ENCODE results near the gene MRPL16.
"Not testable (repeated sequence)": the region's sequence is repeated elsewhere in the genome, so short reads cannot be mapped to it uniquely, and the experiment has no call there.

MRPL16 gene

DNA sequence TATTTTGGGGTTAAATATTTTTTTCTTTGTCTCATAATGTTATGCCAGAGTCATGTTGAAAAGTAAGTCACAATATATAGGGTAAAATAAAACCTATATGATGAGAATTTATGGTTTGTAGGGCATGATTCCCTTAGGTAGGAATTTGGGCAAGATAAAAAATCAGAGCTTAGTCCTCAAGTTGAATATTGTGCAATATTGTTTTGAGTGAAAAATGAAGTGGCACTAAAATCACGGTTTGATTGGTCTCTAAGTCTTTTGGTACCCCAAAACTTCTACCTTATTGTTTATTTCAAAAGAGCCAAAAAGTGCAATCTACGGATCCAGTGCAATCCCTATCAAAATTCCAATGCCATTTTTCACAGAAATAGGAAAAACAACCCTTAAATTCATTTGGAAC is 1.6 kb upstream of the MRPL16 start:
- no peak for DNase-seq (ENCODE audit: low spot score)

DNA sequence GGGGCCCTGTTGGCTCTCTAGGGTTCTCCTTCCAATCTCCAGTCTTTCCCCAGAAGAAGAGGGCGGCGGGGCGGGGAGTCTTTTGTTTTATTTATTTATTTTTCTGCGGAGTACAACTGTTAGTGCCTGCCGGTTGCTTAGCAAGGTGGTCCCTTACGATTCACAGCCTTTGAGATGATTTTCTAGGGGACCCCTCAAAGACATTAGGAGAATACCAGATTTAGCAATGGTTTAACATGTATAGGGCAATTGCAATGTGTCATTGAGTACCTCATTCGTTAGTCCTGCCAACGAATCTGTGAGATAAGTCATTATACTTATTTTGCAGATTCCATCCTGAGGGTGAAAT is 307 bp upstream of the MRPL16 start:
- DNase-seq (ENCODE audit: low spot score): no peak

DNA sequence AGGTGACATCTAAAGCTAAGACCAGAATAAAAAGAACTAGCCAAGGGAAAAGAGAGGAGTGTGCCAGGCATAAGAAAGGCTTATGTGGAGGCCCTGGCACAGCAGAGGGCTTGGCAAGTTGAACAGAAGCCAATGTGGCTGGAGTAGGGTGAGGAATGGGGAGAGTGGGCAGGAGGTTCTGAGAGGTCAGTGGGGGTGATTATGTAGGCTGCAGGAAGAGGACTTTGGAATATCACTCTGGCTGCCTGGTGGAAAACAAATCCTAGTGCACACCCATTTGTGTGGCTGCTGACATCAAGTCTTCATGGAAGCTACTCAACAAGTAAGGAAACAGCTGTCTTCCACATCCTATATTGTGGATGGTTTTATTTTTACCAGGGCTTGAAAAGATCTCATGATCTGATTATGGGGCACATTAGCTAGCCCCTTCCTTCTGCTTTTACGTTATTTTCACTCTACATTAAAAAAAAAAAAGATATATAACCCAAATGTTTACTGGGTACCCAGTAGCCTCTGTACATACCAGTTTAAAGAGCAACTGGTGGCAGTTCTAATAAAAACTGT is 3.4 kb downstream of the MRPL16 start:
- DNase-seq (ENCODE audit: low spot score): no peak

- no peak for DNase-seq (ENCODE audit: low spot score)
Observed at GRCh38 chr11:59804061-59804460, 6.5 kb downstream of the MRPL16 start.

- no peak for DNase-seq (ENCODE audit: low spot score)
Observed at GRCh38 chr11:59802639-59803176, 7.9 kb downstream of the MRPL16 start.

DNA sequence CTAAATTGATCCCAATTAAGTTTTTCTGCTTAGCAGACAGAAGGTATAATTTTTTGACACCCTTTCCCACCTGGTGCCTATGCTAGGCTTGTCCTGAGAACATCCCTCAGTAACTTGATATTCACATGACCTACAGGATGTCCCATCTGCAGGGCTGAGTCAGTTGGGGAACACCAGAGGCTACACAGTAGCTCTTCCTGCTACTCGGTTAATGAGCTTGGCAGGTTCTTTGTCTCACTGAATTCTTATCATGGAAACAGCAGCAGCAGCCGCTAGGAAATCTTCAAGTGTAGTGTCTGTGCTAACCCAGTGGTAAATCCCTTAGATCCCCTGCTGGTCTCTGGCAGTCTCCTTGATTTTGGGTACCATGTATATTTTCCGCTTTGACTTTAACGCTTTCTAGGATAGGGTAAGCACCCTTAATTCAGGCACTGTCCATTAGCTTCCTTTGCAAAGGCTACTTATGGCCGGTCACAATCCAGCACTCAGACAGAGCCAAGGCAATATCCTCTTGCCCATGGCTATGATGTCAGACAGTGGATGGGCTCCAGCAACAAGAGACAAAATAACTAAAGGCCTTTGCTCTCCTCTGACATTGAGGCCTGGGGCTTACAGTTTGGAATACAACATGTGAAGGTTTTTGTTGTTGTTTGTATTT is 8.5 kb downstream of the MRPL16 start:
- no peak for DNase-seq (ENCODE audit: low spot score)

DNA sequence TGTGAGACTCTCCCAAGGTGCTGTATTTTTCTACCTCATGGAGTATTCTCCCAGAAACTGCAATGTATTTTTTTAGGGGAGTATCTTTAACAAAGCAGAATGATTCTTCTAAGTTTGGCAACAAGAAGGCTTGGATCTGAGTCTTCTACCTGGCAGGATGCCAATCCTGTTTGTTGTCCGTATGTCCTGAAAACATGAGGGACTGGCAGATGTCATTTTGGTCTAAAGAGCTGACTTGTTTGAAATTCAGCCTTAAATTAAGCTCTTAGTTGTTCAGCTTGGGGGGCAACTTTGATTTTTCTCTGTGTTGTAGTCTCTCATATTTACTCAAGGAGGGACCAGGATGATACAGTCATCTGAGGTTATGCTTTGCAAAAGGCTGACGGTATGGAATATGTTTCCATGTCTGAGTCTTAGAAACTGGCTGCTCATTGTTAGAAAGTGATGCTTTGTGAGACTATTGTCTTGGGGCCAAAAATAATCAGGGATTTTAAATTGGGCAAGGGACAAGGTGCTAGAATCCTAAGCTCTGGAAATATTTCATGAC is 9.3 kb downstream of the MRPL16 start:
- DNase-seq (ENCODE audit: low spot score): no peak

DNA sequence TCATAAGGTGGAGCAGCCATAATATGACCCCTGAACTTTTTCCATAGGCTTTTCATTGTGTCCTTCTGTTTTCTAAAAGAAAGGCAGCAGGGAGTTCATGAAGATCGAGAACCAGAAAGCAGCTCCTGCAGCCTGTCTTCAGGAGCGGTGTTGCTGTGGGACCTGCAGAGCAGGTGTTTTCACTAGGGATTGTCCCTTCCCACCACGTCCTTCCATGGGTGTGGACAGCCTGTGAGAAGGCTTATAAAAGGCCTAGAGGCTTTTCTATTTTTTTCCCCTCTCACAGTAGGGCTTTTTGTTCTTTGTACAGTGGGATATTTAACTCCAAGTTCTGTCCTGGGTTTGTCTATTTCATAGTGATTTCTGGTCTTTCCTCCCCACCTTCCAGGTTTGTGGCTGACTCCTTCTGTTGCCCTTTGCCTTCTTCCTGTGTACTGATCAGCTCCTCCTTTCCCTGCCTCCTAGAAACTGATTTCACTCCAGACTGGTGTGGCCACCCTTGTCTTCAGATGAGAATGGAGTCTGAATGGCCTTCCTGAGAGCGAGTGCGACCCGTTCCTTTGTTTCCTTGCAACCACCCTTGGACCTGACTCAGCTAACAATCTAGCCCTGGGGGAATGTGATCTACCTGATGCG is 10.1 kb downstream of the MRPL16 start:
- no peak for DNase-seq (ENCODE audit: low spot score)

- no peak for DNase-seq (ENCODE audit: low spot score)
Observed at GRCh38 chr11:59794417-59794816, 16.2 kb downstream of the MRPL16 start.

GRCh38 chr11:59792507-59792906 is 18.1 kb downstream of the MRPL16 start:
- DNase-seq (ENCODE audit: low spot score): no peak

- DNase-seq (ENCODE audit: low spot score): no peak
Observed at GRCh38 chr11:59791639-59792038, 18.9 kb downstream of the MRPL16 start.

DNA sequence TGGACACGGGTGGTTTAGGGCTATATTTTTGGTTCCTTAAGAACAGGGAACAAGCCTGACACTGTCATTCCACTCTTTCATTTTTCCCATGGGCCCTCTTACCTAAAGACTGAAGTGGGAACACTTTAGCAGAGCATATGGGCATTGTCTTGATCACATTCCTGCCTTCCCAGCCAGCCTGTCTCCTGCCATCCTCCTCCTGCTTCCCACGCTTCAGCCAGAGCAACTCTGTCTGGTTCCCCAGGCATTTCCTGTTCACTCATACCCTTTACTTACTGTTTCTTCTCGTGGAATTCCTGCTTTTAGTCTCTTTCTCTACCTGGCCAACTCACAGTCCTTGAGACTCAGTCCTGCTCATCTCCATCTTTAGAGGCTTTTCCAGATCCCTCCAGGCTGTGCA is 22.8 kb downstream of the MRPL16 start:
- DNase-seq (ENCODE audit: low spot score): peak; percentile 55

DNA sequence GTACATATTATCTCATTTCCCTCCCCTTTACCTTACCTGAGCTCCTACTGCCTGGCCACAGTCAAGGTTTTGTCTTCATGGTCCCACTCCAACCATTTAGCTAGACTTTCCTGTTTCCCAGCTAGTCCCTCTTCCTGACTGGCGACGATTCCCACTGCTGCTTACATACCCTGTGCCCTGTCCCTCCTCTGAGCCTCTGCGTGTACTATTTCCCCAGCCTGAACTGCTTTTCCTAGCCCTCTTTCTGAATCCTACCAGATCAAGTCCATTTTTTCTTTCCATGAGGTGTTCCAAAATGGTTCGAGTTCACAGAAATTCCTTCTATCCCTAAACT is 23.4 kb downstream of the MRPL16 start:
- no peak for DNase-seq (ENCODE audit: low spot score)

DNA sequence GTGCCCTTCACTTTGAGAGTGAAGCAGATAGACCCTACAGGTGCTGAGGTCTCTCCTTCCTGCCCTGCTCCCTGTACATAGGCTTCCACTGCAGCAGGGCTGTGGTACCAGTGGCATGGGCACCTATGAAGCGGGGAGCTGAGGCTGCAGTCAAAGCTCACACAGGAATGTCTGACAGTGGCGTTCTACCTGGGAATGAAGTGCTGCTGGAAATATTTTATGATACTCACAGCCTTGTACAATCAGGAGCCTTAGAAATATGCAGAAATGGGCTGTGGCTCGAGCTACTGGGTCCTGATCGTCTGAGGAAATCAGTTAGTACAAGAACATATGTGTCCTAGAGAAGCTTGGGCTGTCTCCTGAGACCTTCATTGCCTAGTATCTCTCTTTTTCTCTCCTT is 24.8 kb downstream of the MRPL16 start:
- no peak for DNase-seq (ENCODE audit: low spot score)

- not testable (repeated sequence) for DNase-seq (ENCODE audit: low spot score)
Observed at GRCh38 chr11:59784441-59784840, 26.1 kb downstream of the MRPL16 start.

DNA sequence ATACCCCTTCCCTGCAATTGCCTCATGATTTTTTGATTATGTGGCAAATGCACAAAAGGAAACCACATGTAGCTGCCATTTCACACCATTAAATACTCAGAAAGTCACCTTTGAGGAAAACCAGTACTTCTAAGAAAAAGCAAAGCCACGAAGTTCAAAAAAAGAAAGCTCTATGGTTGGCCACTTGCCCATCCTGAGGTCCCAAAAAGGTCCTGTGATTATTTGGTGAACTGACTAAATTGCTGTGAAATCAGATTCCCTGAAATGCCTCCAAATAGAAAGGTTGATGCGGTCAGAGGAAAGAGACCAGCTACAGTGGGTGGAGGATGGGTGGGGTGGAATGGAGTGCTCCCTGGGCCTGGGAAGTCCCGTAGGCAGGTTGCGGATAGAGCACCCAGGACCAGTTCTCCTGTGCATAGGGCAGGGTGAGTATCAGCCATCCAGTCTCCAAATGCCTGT is 26.9 kb downstream of the MRPL16 start:
- DNase-seq (ENCODE audit: low spot score): no peak

GRCh38 chr11:59782080-59782479 is 28.5 kb downstream of the MRPL16 start:
- DNase-seq (ENCODE audit: low spot score): no peak

GRCh38 chr11:59779487-59779886 is 31.1 kb downstream of the MRPL16 start:
- no peak for DNase-seq (ENCODE audit: low spot score)

- DNase-seq (ENCODE audit: low spot score): no peak
Observed at GRCh38 chr11:59778122-59778521, 32.5 kb downstream of the MRPL16 start.

- no peak for DNase-seq (ENCODE audit: low spot score)
Observed at GRCh38 chr11:59777104-59777503, 33.5 kb downstream of the MRPL16 start.

DNA sequence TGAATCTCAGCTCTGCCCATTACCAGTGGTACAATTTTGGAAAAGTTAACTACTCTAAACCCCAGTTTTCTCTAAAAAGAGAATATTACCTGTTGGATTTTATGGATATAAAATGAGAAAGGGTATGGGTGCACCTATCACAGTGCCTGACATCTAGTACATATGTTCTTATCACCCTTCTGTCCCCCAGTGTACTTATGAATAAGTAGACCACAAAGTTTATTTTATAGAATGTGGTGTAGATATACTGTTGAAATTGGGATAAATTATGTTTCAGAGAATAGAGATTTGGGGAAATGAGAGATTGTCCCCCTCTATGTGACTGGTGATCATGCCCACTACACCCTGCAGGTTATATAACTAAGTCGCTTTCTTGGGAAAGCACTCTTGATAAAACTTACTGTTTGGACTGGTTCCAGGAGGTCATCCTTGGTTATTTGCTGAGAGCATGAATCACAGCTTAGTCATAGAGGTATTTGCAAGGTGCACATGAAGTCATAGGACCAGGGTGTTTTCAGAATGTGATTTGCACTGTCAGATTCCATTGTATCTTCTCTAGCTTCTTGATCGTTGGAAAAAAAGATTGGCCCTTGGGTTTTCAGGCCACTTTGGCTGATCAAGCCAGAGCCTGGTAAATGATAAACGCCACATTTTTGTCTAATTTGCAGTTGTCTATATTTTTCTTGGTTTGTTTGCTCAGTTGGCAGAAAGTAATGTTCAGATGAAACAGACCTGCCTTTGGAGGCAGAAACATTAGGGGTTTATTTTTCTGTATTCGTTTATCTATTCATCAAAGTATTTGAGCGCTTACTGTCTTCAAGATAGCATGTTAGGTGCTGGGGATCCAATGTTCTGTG is 34.1 kb downstream of the MRPL16 start:
- DNase-seq (ENCODE audit: low spot score): peak; percentile 45

DNA sequence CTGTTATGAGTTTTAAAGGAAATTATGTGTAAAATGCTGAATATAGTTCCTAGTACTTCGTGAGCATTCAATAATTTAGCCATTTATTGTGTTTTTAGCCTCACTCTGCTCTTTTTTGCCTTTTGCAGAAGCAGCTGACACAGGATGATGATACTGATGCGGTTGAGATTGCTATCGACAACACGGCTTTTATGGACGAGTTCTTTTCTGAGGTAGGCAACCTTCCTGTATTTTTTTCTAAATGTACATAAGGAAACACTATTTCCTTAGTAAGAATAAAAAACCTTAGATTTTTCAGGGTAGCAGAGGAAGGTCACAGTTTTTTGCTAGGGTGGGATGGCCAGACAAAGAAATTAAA is 37.5 kb downstream of the MRPL16 start:
- DNase-seq (ENCODE audit: low spot score): no peak

DNA sequence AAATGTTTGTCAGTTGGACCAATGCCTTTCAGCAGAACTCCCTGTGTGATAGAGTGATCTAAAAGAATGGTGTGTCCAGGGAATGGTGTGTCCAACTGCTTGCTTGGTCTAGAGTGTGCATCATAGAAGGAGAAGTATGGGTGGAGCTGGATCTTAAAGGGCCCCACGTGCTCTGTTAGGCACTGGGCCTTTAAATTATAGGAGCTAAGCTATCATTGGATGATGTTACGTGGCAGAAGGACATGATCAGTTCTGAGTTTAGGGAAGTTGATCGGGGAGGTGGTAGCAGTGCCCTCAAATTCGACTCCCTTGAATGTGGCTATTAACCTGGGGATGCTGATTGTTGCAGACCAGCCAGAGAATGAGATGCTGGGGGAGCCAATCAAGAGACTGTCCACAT is 39.0 kb downstream of the MRPL16 start:
- DNase-seq (ENCODE audit: low spot score): no peak

Measured in COLO829 (cell line).